GM23338 (cell line): ENCODE results near the gene TSPO2.

Experiments used
- EZH2 ChIP-seq: fragments of 200-600 bp; sonication (generic); IDR thresholded peaks from one replicate; pipeline ENCODE4 v1.8.0; 2017; ENCODE audit warnings: antibody characterized with exemption, mild to moderate bottlenecking, low read depth; ENCODE audit not compliant: unreplicated experiment
- EZH2phosphoT487 ChIP-seq: fragments of 200-600 bp; sonication (generic); IDR thresholded peaks from one replicate; pipeline ENCODE4 v1.8.1; 2018; ENCODE audit warnings: antibody characterized with exemption; ENCODE audit not compliant: unreplicated experiment

GRCh38 chr6:41059556-41059955 lies 17.3 kb downstream of the TSPO2 start:
- TF ChIP-seq EZH2 (no peak), EZH2phosphoT487 (no peak)
